Breast epithelium (tissue), 4 donors: ENCODE results near the gene COL26A1. TPM values are rescaled to one million over a fixed set of nuclear protein-coding genes. Genes with fewer than 3 reads are reported as not detected.

Source experiments
- DNase-seq, 2 donors: peaks; one replicate each; pipeline ENCODE4 v3.0.0-alpha.2; 2019; ENCODE audit warnings: low spot score in 2 of 2
- H3K27ac ChIP-seq, 2 donors: fragments of 200-600 bp; sonication (generic) in 1 of 2; one replicate each; pipeline ENCODE4 v1.5.1; 2016 to 2019; ENCODE audit warnings: mild to moderate bottlenecking in 1 of 2
- H3K27me3 ChIP-seq, 2 donors: fragments of 200-600 bp; sonication (generic) in 1 of 2; one replicate each; pipeline versions ENCODE4 v1.5.1 to v1.6.0; 2017 to 2019; ENCODE audit warnings: control low read depth in 1 of 2, mild to moderate bottlenecking in 1 of 2
- H3K36me3 ChIP-seq: fragments of 200-600 bp; one replicate; pipeline ENCODE4 v1.5.1; 2019
- H3K4me1 ChIP-seq, 2 donors: fragments of 200-600 bp; sonication (generic); one replicate each; pipeline ENCODE4 v1.5.1; 2016 to 2019; ENCODE audit warnings: control low read depth in 1 of 2
- H3K4me3 ChIP-seq, 3 donors: fragments of 200-600 bp; sonication (generic); 1 replicate in 2 of 3; 2 replicates in 1 of 3; pipeline ENCODE4 v1.5.1; 2016 to 2019; ENCODE audit warnings: mild to moderate bottlenecking in 3 of 3, moderate library complexity in 2 of 3
- H3K9me3 ChIP-seq, 2 donors: fragments of 200-600 bp; sonication (generic) in 1 of 2; one replicate each; pipeline ENCODE4 v1.5.1; 2016 to 2019; ENCODE audit warnings: control low read depth in 1 of 2
- CTCF ChIP-seq, 3 donors: fragments of 450-650 bp; IDR thresholded peaks; one replicate each; pipeline ENCODE4 v1.5.1; 2016 to 2017; ENCODE audit warnings: antibody characterized with exemption in 3 of 3, mild to moderate bottlenecking in 3 of 3, moderate library complexity in 3 of 3
- POLR2A ChIP-seq: fragments of 450-650 bp; IDR thresholded peaks from one replicate; pipeline ENCODE4 v1.6.1; 2016; ENCODE audit warnings: antibody characterized with exemption, mild to moderate bottlenecking, moderate library complexity
- POLR2AphosphoS5 ChIP-seq, 3 donors: sonication (generic); formaldehyde crosslinking; IDR thresholded peaks; one replicate each; pipeline ENCODE4 v1.6.1; 2017; ENCODE audit warnings: antibody characterized with exemption in 3 of 3
- intact Hi-C: fragments of 100-400 bp; cut with DNase I; formaldehyde crosslinking; loops from one replicate; pipeline ENCODE4 v1.15.1; 2023; ENCODE audit warnings: low total_unique reads
- total RNA-seq, 3 donors: library from RNA; depleted of rRNA; stranded (reverse); fragments of >200 nt; gene quantifications; one replicate each; pipeline ENCODE4 v1.1.0, GENCODE V29; 2016

Gene COL26A1
- total RNA-seq, 3 donors from 2014 or later, result not detected

GRCh38 chr7:101527844-101528667 is 165.4 kb downstream of the COL26A1 start:
- H3K27me3 ChIP-seq, result no peaks in the 10 kb centered on the region
- no peak overlapping the region for H3K4me3 ChIP-seq
- peaks cover 10 to 11% of the 10 kb centered on the region in 2 donors for H3K9me3 ChIP-seq
- no peaks in the 10 kb centered on the region for H3K36me3 ChIP-seq
- no peak for DNase-seq
- H3K27ac ChIP-seq, result no peak overlapping the region
- intact Hi-C loops, result no loop called here
- no peaks in the 10 kb centered on the region for H3K4me1 ChIP-seq
- TF ChIP-seq CTCF (IDR thresholded peaks at IDR 0.05) (no peak), POLR2AphosphoS5 (IDR thresholded peaks at IDR 0.05) (no peak), POLR2A (no peak)

GRCh38 chr7:101529560-101529959 is 166.9 kb downstream of the COL26A1 start:
- Histone ChIP-seq H3K4me1 (no peaks in the 10 kb centered on the region), H3K36me3 (no peaks in the 10 kb centered on the region)
- intact Hi-C loops, result no loop called here

GRCh38 chr7:101531726-101532357 is 169.2 kb downstream of the COL26A1 start:
- intact Hi-C loops, result no loop called here
- no peak overlapping the region for H3K27ac ChIP-seq
- no peaks in the 10 kb centered on the region for H3K9me3 ChIP-seq
- no peak for TF ChIP-seq POLR2A
- TF ChIP-seq CTCF (IDR thresholded peaks at IDR 0.05), result no peak
- no peak for TF ChIP-seq POLR2AphosphoS5 (IDR thresholded peaks at IDR 0.05)
- peaks cover 0 to 4% of the 10 kb centered on the region in 2 donors for H3K4me1 ChIP-seq
- H3K36me3 ChIP-seq, result no peaks in the 10 kb centered on the region
- DNase-seq, result no peak
- H3K27me3 ChIP-seq, result no peaks in the 10 kb centered on the region
- no peak overlapping the region for H3K4me3 ChIP-seq

More at GRCh38 chr7:101529560-101529959, 166.9 kb downstream of the COL26A1 start:
- H3K4me3 ChIP-seq, result no peak overlapping the region
- TF ChIP-seq POLR2A (no peak), CTCF (IDR thresholded peaks at IDR 0.05) (no peak), POLR2AphosphoS5 (IDR thresholded peaks at IDR 0.05) (no peak)
- H3K27ac ChIP-seq, result no peak overlapping the region
- no peak for DNase-seq
- H3K9me3 ChIP-seq, result peaks cover 3 to 5% of the 10 kb centered on the region in 2 donors
- no peaks in the 10 kb centered on the region for H3K27me3 ChIP-seq

DNA sequence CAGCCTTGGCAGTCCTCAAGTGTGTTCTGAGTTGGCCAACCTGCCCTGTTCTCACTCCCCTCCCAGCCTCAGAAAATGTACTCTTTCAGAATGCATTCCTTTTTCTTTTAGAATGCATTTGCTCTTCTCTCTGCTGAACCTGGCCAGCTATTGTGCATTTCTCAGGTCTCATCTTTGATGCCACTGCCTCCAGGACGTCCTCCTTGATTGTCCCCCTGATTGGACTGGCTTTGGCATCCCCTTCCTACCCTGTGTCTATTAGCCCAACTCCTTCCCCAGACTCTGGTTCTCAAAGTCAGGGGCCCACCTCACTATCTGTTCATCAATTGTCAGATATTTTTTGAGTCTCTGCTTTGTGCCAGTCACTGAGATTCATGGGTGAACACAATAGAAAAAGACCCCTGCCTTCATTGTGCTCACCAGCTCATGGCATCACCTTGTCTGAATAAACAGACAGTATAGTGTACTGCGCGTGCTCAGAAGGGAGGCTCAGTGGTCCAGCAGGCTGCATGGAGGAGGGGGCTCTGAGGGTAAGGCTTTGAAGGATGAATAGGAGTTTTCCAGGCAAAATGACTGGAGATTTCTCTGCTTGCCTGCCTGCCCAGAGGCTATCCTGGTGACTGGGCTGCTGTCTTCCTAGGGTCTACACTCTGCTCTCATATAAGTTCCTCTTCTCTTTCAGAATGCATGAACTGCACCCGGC is 169.9 kb downstream of the COL26A1 start:
- Histone ChIP-seq H3K9me3 (no peaks in the 10 kb centered on the region), H3K4me3 (no peak overlapping the region), H3K36me3 (no peaks in the 10 kb centered on the region), H3K27me3 (no peaks in the 10 kb centered on the region), H3K27ac (no peak overlapping the region), H3K4me1 (peaks cover 0 to 4% of the 10 kb centered on the region in 2 donors)
- intact Hi-C loops, result no loop called here
- TF ChIP-seq POLR2AphosphoS5 (IDR thresholded peaks at IDR 0.05), result no peak
- TF ChIP-seq POLR2A, result no peak
- no peak for TF ChIP-seq CTCF (IDR thresholded peaks at IDR 0.05)
- DNase-seq, result no peak
